K562 (cell line): ENCODE results near the gene DLGAP1. TPM values are rescaled to one million over a fixed set of nuclear protein-coding genes. Genes with fewer than 3 reads are reported as not detected.

ENCODE experiments used
- ELF2 ChIP-seq: fragments of 250-450 bp; sonication (Bioruptor Pico); IDR thresholded peaks from 2 replicates; pipeline ENCODE4 v1.5.0; 2021; ENCODE audit warnings: mild to moderate bottlenecking
- IRF2 ChIP-seq: sonication (generic); formaldehyde crosslinking; IDR thresholded peaks from 2 replicates; pipeline ENCODE4 v1.8.1; 2022; ENCODE audit warnings: mild to moderate bottlenecking, missing genetic modification reagents
- JUND ChIP-seq, 2 experiments: IDR thresholded peaks; 2 replicates in 1 of 2; 3 replicates in 1 of 2; pipeline ENCODE4 v1.6.1; 2011; ENCODE audit warnings: borderline replicate concordance in 2 of 2, low read depth in 2 of 2, low read length in 2 of 2, improper control_type of control experiment in 1 of 2, missing biosample characterization in 1 of 2, missing genetic modification characterization in 1 of 2, missing genetic modification reagents in 1 of 2
- KAT8 ChIP-seq: fragments of 450-650 bp; IDR thresholded peaks from 2 replicates; pipeline ENCODE4 v1.6.1; 2016; ENCODE audit warnings: low read depth, mild to moderate bottlenecking
- KLF1 ChIP-seq: fragments of 450-650 bp; IDR thresholded peaks from 2 replicates; pipeline ENCODE4 v1.6.1; 2016; ENCODE audit warnings: missing genetic modification characterization, missing compliant biosample characterization
- MAFG ChIP-seq: fragments of 450-650 bp; conservative IDR thresholded peaks from 2 replicates; pipeline ENCODE4 v1.6.1; 2016; ENCODE audit warnings: missing genetic modification characterization, missing compliant biosample characterization
- RBM17 ChIP-seq: fragments of 200-400 bp; formaldehyde crosslinking; IDR thresholded peaks from 2 replicates; pipeline ENCODE4 v1.6.1; 2017; ENCODE audit warnings: low read depth, mild to moderate bottlenecking, low read length, borderline replicate concordance
- STAT6 ChIP-seq: sonication (generic); formaldehyde crosslinking; IDR thresholded peaks from 2 replicates; pipeline ENCODE4 v1.8.1; 2023; ENCODE audit warnings: mild to moderate bottlenecking, missing genetic modification reagents
- ZC3H8 ChIP-seq: fragments of 450-650 bp; IDR thresholded peaks from 2 replicates; pipeline ENCODE4 v1.6.1; 2017
- ZNF436 ChIP-seq: fragments of 250-450, 450-650 bp; sonication (Bioruptor Pico); formaldehyde crosslinking; IDR thresholded peaks from 2 replicates; pipeline ENCODE4 v1.7.0; 2020; ENCODE audit warnings: mild to moderate bottlenecking
- ZNF507 ChIP-seq: conservative IDR thresholded peaks from 2 replicates; pipeline ENCODE4 v1.6.1; 2017; ENCODE audit warnings: missing genetic modification characterization, missing compliant biosample characterization
- ZNF583 ChIP-seq: fragments of 250-450 bp; sonication (Bioruptor Pico); IDR thresholded peaks from 2 replicates; pipeline ENCODE4 v1.4.0; 2020
- ZNF79 ChIP-seq: fragments of 250-450 bp; sonication (Bioruptor Pico); IDR thresholded peaks from 2 replicates; pipeline ENCODE4 v1.4.0; 2020; ENCODE audit warnings: low read depth, mild to moderate bottlenecking, moderate library complexity
- polyA plus RNA-seq, 8 experiments: library from polyadenylated mRNA; depleted of rRNA in 4 of 8; stranded (reverse) in 5 of 8; unstranded in 3 of 8; fragments of >200 nt; fragmentation: Nextera tagmentation in 2 of 8; fragmentation: Illumina TruSeq in 1 of 8; extraction: Ambion mirVana in 2 of 8; extraction: Trizol in 1 of 8; gene quantifications; 2 replicates each; pipeline versions ENCODE4 v1.2.1 to v1.2.3, GENCODE V29; 2011 to 2014; ENCODE audit warnings: inconsistent platforms in 1 of 8, missing spikeins in 1 of 8
- total RNA-seq, 7 experiments: library from RNA; depleted of rRNA in 6 of 7; stranded (reverse); fragments of >200 nt in 6 of 7; fragmentation: Illumina TruSeq in 2 of 7; extraction: Trizol in 2 of 7; gene quantifications; 2 replicates each; pipeline versions ENCODE4 v1.2.1 to v1.2.3, GENCODE V29; 2011 to 2021; ENCODE audit warnings: low replicate concordance in 1 of 7
- TF ChIP-seq, protein P1 (sequence below): sonication (generic); formaldehyde crosslinking; IDR thresholded peaks from 2 replicates; pipeline ENCODE4 v1.8.1; 2023; ENCODE audit warnings: mild to moderate bottlenecking, missing genetic modification reagents
- TF ChIP-seq, protein P2 (sequence below): fragments of 450-650 bp; IDR thresholded peaks from 2 replicates; pipeline ENCODE4 v1.6.1; 2017; ENCODE audit warnings: antibody characterized with exemption, mild to moderate bottlenecking
- TF ChIP-seq, protein P3 (sequence below): fragments of 450-650 bp; IDR thresholded peaks from 2 replicates; pipeline ENCODE4 v1.6.1; 2016
- TF ChIP-seq, protein P4 (sequence below): fragments of 250-450 bp; sonication (Bioruptor Pico); IDR thresholded peaks from 2 replicates; pipeline ENCODE4 v1.5.0; 2021

The DLGAP1 gene
- total and polyA plus RNA-seq, 9 of the 15 experiments (the other 6 are each of a cell fraction or from before 2014, with no cell fraction given) = 0.04 to 0.22 (median 0.08) TPM

- TF ChIP-seq, protein P1, sequence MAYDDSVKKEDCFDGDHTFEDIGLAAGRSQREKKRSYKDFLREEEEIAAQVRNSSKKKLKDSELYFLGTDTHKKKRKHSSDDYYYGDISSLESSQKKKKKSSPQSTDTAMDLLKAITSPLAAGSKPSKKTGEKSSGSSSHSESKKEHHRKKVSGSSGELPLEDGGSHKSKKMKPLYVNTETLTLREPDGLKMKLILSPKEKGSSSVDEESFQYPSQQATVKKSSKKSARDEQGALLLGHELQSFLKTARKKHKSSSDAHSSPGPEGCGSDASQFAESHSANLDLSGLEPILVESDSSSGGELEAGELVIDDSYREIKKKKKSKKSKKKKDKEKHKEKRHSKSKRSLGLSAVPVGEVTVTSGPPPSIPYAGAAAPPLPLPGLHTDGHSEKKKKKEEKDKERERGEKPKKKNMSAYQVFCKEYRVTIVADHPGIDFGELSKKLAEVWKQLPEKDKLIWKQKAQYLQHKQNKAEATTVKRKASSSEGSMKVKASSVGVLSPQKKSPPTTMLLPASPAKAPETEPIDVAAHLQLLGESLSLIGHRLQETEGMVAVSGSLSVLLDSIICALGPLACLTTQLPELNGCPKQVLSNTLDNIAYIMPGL (CRISPR knock-in tag) = no peak
- TF ChIP-seq ZNF436 (CRISPR knock-in tag) (no peak), ZNF583 (CRISPR knock-in tag) (no peak), RBM17 (no peak), ELF2 (CRISPR knock-in tag) (no peak), JUND (IDR thresholded peaks at IDR 0.05; ENCODE audit: borderline replicate concordance, low read depth, low read length) (peak; percentile 46; the same call in 1 of the 2 replicates), JUND (tag; IDR thresholded peaks at IDR 0.05; ENCODE audit: borderline replicate concordance, low read depth, low read length) (no peak; the same call in 2 of the 3 replicates), MAFG (tag) (no peak), KLF1 (tag) (no peak), ZNF79 (CRISPR knock-in tag) (no peak), STAT6 (CRISPR knock-in tag) (no peak), KAT8 (no peak), ZC3H8 (no peak), IRF2 (CRISPR knock-in tag) (no peak), ZNF507 (tag) (no peak)
- TF ChIP-seq, protein P2, sequence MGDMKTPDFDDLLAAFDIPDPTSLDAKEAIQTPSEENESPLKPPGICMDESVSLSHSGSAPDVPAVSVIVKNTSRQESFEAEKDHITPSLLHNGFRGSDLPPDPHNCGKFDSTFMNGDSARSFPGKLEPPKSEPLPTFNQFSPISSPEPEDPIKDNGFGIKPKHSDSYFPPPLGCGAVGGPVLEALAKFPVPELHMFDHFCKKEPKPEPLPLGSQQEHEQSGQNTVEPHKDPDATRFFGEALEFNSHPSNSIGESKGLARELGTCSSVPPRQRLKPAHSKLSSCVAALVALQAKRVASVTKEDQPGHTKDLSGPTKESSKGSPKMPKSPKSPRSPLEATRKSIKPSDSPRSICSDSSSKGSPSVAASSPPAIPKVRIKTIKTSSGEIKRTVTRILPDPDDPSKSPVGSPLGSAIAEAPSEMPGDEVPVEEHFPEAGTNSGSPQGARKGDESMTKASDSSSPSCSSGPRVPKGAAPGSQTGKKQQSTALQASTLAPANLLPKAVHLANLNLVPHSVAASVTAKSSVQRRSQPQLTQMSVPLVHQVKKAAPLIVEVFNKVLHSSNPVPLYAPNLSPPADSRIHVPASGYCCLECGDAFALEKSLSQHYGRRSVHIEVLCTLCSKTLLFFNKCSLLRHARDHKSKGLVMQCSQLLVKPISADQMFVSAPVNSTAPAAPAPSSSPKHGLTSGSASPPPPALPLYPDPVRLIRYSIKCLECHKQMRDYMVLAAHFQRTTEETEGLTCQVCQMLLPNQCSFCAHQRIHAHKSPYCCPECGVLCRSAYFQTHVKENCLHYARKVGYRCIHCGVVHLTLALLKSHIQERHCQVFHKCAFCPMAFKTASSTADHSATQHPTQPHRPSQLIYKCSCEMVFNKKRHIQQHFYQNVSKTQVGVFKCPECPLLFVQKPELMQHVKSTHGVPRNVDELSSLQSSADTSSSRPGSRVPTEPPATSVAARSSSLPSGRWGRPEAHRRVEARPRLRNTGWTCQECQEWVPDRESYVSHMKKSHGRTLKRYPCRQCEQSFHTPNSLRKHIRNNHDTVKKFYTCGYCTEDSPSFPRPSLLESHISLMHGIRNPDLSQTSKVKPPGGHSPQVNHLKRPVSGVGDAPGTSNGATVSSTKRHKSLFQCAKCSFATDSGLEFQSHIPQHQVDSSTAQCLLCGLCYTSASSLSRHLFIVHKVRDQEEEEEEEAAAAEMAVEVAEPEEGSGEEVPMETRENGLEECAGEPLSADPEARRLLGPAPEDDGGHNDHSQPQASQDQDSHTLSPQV = no peak
- TF ChIP-seq, protein P3, sequence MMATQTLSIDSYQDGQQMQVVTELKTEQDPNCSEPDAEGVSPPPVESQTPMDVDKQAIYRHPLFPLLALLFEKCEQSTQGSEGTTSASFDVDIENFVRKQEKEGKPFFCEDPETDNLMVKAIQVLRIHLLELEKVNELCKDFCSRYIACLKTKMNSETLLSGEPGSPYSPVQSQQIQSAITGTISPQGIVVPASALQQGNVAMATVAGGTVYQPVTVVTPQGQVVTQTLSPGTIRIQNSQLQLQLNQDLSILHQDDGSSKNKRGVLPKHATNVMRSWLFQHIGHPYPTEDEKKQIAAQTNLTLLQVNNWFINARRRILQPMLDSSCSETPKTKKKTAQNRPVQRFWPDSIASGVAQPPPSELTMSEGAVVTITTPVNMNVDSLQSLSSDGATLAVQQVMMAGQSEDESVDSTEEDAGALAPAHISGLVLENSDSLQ = no peak
- TF ChIP-seq, protein P4, sequence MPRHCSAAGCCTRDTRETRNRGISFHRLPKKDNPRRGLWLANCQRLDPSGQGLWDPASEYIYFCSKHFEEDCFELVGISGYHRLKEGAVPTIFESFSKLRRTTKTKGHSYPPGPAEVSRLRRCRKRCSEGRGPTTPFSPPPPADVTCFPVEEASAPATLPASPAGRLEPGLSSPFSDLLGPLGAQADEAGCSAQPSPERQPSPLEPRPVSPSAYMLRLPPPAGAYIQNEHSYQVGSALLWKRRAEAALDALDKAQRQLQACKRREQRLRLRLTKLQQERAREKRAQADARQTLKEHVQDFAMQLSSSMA (CRISPR knock-in tag) = no peak
These were observed 683.8 kb downstream of the DLGAP1 start (continued) for GRCh38 chr18:3771121-3771971.
